HepG2 (cell line): Measurements from ENCODE around the gene FGF19. TPM values are rescaled to one million over a fixed set of nuclear protein-coding genes. Genes with fewer than 3 reads are reported as not detected.
A peak's percentile ranks its signal among the peaks of the same experiment; 100 is the strongest.

Source experiments
- ERF ChIP-seq: IDR thresholded peaks from 2 replicates; pipeline ENCODE4 v1.6.1; 2018; ENCODE audit warnings: missing biosample characterization, missing genetic modification reagents
- HDAC1 ChIP-seq: sonication (generic); formaldehyde crosslinking; IDR thresholded peaks from 2 replicates; pipeline ENCODE4 v1.5.1; 2020; ENCODE audit warnings: mild to moderate bottlenecking, missing genetic modification reagents
- HMG20B ChIP-seq: conservative IDR thresholded peaks from 2 replicates; pipeline ENCODE4 v1.6.1; 2016; ENCODE audit warnings: missing genetic modification reagents, missing compliant biosample characterization
- JDP2 ChIP-seq: sonication (generic); formaldehyde crosslinking; IDR thresholded peaks from 2 replicates; pipeline ENCODE4 v1.8.1; 2022; ENCODE audit warnings: missing genetic modification reagents, borderline replicate concordance
- MEIS2 ChIP-seq: sonication (generic); formaldehyde crosslinking; IDR thresholded peaks from 2 replicates; pipeline ENCODE4 v1.9.0; 2021; ENCODE audit warnings: mild to moderate bottlenecking, missing genetic modification reagents
- NR3C1 ChIP-seq: sonication (generic); formaldehyde crosslinking; IDR thresholded peaks from 2 replicates; pipeline ENCODE4 v1.4.0; 2020; ENCODE audit warnings: missing genetic modification reagents
- RXRA ChIP-seq: sonication (generic); formaldehyde crosslinking; IDR thresholded peaks from 2 replicates; pipeline ENCODE4 v1.5.1; 2020; ENCODE audit warnings: missing genetic modification reagents
- TCF7L2 ChIP-seq: IDR thresholded peaks from 2 replicates; pipeline ENCODE4 v1.6.1; 2011; ENCODE audit warnings: mild to moderate bottlenecking, low read depth, low read length, moderate library complexity
- ZBTB21 ChIP-seq: sonication (generic); formaldehyde crosslinking; IDR thresholded peaks from 2 replicates; pipeline ENCODE4 v1.4.0; 2020; ENCODE audit warnings: missing genetic modification reagents
- ZBTB3 ChIP-seq: sonication (generic); formaldehyde crosslinking; IDR thresholded peaks from 2 replicates; pipeline ENCODE4 v1.4.0; 2020; ENCODE audit warnings: low read depth, mild to moderate bottlenecking, moderate library complexity, missing genetic modification reagents, borderline replicate concordance
- ZC3H4 ChIP-seq: sonication (generic); formaldehyde crosslinking; IDR thresholded peaks from 2 replicates; pipeline ENCODE4 v1.4.0; 2020; ENCODE audit warnings: missing genetic modification reagents, borderline replicate concordance
- ZFP36L2 ChIP-seq: sonication (generic); formaldehyde crosslinking; IDR thresholded peaks from 2 replicates; pipeline ENCODE4 v1.4.0; 2020; ENCODE audit warnings: missing genetic modification reagents
- ZSCAN9 ChIP-seq: IDR thresholded peaks from 2 replicates; pipeline ENCODE4 v1.6.1; 2016; ENCODE audit warnings: borderline replicate concordance
- polyA plus RNA-seq, 8 experiments: library from polyadenylated mRNA; depleted of rRNA in 3 of 8; stranded (reverse) in 7 of 8; unstranded in 1 of 8; fragments of >200 nt; fragmentation: Illumina TruSeq in 4 of 8; extraction: Trizol in 4 of 8; gene quantifications; 2 replicates each; pipeline versions ENCODE4 v1.2.1 to v1.2.3, GENCODE V29; 2011 to 2016; ENCODE audit warnings: low read depth in 4 of 8, missing spikeins in 1 of 8, mixed read lengths in 1 of 8; ENCODE audit not compliant: insufficient read depth in 1 of 8
- total RNA-seq, 5 experiments: library from RNA; depleted of rRNA; stranded (reverse); fragments of >200 nt; fragmentation: Illumina TruSeq; extraction: Trizol; gene quantifications; 2 replicates each; pipeline ENCODE4 v1.2.3, GENCODE V29; 2016; ENCODE audit warnings: low read depth in 1 of 5
- TF ChIP-seq, protein P1 (sequence below): sonication (generic); formaldehyde crosslinking; IDR thresholded peaks from 2 replicates; pipeline ENCODE4 v1.4.0; 2020; ENCODE audit warnings: mild to moderate bottlenecking, missing genetic modification reagents
- TF ChIP-seq, protein P2 (sequence below): sonication (generic); formaldehyde crosslinking; IDR thresholded peaks from 2 replicates; pipeline ENCODE4 v1.9.0; 2021; ENCODE audit warnings: mild to moderate bottlenecking, missing genetic modification reagents
- TF ChIP-seq, protein P3 (sequence below): sonication (generic); formaldehyde crosslinking; IDR thresholded peaks from 2 replicates; pipeline ENCODE4 v1.5.1; 2020; ENCODE audit warnings: missing genetic modification reagents, mild to moderate bottlenecking, borderline replicate concordance
- TF ChIP-seq, protein P4 (sequence below): sonication (generic); formaldehyde crosslinking; IDR thresholded peaks from 2 replicates; pipeline ENCODE4 v1.4.0; 2020; ENCODE audit warnings: missing genetic modification reagents

Gene FGF19
- total and polyA plus RNA-seq, 2 of the 13 experiments (the other 11 are each of a cell fraction or from before 2014, with no cell fraction given) = 0.07 TPM; not detected in 1

DNA sequence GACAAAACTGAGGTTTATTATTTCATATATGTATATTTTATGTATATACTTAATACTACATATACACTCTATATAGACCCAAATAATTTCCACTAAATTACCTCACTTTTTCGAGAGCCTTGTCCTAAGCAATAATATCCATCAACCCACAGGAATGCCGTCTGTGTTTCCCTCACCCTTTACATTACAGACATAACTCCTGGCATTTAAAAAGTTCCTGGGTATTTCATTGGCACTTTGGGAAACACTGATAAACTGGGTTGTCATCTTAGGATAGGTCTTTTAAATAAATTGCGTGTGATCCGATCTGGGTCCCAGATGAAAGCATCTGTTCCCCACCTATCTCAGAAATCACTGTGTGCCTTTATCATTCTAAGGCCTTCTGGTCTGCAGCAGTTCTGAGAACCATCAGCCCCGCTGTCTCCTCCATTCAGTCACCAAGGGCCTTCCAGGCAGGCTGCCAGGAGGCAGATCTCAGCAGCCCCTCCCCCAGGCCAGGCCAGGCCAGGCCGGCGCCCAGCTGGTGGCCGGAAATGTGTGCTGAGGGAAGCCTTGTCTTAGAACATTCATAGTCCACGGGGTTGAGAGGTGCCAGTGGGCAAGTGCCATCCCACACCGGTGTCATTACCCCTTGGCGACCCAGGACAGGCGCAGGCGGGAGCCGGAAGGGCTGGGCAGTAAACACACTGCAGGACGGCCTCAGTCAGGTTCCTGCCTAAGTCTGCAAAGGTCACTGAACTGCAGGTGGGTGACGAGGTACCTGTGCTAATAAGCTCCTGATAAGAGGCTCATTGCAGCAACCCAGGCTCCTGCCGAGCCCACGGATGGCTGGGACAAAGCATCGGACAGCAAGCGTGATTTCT, 3.3 kb downstream of the FGF19 start (continued):
- TF ChIP-seq, protein P1, sequence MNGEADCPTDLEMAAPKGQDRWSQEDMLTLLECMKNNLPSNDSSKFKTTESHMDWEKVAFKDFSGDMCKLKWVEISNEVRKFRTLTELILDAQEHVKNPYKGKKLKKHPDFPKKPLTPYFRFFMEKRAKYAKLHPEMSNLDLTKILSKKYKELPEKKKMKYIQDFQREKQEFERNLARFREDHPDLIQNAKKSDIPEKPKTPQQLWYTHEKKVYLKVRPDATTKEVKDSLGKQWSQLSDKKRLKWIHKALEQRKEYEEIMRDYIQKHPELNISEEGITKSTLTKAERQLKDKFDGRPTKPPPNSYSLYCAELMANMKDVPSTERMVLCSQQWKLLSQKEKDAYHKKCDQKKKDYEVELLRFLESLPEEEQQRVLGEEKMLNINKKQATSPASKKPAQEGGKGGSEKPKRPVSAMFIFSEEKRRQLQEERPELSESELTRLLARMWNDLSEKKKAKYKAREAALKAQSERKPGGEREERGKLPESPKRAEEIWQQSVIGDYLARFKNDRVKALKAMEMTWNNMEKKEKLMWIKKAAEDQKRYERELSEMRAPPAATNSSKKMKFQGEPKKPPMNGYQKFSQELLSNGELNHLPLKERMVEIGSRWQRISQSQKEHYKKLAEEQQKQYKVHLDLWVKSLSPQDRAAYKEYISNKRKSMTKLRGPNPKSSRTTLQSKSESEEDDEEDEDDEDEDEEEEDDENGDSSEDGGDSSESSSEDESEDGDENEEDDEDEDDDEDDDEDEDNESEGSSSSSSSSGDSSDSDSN = no peak
- 0 out of 2 replicates have a peak, but pooled peaks have one; percentile 15 for TF ChIP-seq MEIS2
- TF ChIP-seq ZBTB21 = no peak
- TF ChIP-seq, protein P2, sequence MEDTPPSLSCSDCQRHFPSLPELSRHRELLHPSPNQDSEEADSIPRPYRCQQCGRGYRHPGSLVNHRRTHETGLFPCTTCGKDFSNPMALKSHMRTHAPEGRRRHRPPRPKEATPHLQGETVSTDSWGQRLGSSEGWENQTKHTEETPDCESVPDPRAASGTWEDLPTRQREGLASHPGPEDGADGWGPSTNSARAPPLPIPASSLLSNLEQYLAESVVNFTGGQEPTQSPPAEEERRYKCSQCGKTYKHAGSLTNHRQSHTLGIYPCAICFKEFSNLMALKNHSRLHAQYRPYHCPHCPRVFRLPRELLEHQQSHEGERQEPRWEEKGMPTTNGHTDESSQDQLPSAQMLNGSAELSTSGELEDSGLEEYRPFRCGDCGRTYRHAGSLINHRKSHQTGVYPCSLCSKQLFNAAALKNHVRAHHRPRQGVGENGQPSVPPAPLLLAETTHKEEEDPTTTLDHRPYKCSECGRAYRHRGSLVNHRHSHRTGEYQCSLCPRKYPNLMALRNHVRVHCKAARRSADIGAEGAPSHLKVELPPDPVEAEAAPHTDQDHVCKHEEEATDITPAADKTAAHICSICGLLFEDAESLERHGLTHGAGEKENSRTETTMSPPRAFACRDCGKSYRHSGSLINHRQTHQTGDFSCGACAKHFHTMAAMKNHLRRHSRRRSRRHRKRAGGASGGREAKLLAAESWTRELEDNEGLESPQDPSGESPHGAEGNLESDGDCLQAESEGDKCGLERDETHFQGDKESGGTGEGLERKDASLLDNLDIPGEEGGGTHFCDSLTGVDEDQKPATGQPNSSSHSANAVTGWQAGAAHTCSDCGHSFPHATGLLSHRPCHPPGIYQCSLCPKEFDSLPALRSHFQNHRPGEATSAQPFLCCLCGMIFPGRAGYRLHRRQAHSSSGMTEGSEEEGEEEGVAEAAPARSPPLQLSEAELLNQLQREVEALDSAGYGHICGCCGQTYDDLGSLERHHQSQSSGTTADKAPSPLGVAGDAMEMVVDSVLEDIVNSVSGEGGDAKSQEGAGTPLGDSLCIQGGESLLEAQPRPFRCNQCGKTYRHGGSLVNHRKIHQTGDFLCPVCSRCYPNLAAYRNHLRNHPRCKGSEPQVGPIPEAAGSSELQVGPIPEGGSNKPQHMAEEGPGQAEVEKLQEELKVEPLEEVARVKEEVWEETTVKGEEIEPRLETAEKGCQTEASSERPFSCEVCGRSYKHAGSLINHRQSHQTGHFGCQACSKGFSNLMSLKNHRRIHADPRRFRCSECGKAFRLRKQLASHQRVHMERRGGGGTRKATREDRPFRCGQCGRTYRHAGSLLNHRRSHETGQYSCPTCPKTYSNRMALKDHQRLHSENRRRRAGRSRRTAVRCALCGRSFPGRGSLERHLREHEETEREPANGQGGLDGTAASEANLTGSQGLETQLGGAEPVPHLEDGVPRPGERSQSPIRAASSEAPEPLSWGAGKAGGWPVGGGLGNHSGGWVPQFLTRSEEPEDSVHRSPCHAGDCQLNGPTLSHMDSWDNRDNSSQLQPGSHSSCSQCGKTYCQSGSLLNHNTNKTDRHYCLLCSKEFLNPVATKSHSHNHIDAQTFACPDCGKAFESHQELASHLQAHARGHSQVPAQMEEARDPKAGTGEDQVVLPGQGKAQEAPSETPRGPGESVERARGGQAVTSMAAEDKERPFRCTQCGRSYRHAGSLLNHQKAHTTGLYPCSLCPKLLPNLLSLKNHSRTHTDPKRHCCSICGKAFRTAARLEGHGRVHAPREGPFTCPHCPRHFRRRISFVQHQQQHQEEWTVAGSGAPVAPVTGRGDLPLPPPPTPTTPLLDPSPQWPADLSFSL = no peak
- no peak for TF ChIP-seq ZC3H4 (CRISPR knock-in tag)
- no peak for TF ChIP-seq JDP2 (CRISPR knock-in tag)
- no peak for TF ChIP-seq HMG20B (CRISPR knock-in tag)
- peak; percentile 59; the same call in 1 of the 2 replicates for TF ChIP-seq HDAC1 (CRISPR knock-in tag)
- TF ChIP-seq TCF7L2 = no peak
- TF ChIP-seq, protein P3, sequence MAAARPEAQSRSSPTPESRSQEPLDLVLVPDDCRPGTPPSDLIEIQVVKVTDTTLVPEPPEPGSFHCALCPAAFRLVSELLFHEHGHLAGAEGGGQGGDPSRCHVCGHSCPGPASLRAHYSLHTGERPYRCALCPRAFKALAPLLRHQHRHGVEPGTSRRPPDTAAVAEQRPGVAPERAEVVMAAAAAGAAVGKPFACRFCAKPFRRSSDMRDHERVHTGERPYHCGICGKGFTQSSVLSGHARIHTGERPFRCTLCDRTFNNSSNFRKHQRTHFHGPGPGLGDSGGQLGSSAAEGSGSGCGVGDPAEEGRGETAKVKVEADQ (CRISPR knock-in tag) = no peak
- TF ChIP-seq, protein P4, sequence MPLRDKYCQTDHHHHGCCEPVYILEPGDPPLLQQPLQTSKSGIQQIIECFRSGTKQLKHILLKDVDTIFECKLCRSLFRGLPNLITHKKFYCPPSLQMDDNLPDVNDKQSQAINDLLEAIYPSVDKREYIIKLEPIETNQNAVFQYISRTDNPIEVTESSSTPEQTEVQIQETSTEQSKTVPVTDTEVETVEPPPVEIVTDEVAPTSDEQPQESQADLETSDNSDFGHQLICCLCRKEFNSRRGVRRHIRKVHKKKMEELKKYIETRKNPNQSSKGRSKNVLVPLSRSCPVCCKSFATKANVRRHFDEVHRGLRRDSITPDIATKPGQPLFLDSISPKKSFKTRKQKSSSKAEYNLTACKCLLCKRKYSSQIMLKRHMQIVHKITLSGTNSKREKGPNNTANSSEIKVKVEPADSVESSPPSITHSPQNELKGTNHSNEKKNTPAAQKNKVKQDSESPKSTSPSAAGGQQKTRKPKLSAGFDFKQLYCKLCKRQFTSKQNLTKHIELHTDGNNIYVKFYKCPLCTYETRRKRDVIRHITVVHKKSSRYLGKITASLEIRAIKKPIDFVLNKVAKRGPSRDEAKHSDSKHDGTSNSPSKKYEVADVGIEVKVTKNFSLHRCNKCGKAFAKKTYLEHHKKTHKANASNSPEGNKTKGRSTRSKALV (CRISPR knock-in tag) = no peak
- peak; percentile 67; the same call in 1 of the 2 replicates for TF ChIP-seq ZSCAN9
- peak; percentile 44; the same call in 1 of the 2 replicates for TF ChIP-seq ERF (CRISPR knock-in tag)
- peak; percentile 95 for TF ChIP-seq RXRA (CRISPR knock-in tag)
- no peak for TF ChIP-seq NR3C1 (CRISPR knock-in tag)
- no peak for TF ChIP-seq ZBTB3 (CRISPR knock-in tag)
- no peak for TF ChIP-seq ZFP36L2 (CRISPR knock-in tag)
